GM19468 (cell line): ENCODE measurements around the gene CORO7.
"Not testable (repeated sequence)": the region's sequence is repeated elsewhere in the genome, so short reads cannot be mapped to it uniquely, and the experiment has no call there.

Source experiments
- ATAC-seq: cut with Tn5 transposase; IDR thresholded peaks from one replicate; pipeline ENCODE4 v1.9.1; 2021; ENCODE audit warnings: mild to moderate bottlenecking, moderate library complexity, moderate number of reproducible peaks; ENCODE audit not compliant: unreplicated experiment; ENCODE audit errors: extremely low read depth

Gene CORO7

GRCh38 chr16:4342866-4343744 lies 73.3 kb downstream of the CORO7 start:
- ATAC-seq: no peak

- no peak for ATAC-seq
These were observed 75.1 kb downstream of the CORO7 start for GRCh38 chr16:4341250-4341649.

DNA sequence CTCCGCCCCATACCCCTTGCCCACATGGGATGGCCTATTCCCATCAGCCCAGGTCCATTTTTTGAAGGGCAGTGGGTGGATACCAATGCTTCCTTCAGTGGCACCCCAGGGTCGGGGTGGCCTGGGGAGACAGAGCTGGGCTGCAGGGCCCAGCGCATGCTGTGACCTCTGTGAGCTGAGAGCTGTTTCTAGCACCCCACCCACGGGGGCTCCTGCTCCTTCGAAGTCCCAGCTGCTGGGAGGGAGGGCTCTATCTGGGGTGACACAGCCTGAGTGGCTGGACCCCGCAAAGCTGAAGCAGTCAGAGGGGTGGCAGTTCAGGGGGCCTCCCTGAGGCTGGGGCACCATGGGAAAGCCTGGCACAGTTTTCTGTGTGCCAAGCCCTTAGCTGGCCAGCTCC lies 76.0 kb downstream of the CORO7 start:
- ATAC-seq: no peak

GRCh38 chr16:4339909-4340308 lies 76.5 kb downstream of the CORO7 start:
- ATAC-seq: no peak

- ATAC-seq: no peak
These were observed 76.9 kb downstream of the CORO7 start for GRCh38 chr16:4339455-4339854.

DNA sequence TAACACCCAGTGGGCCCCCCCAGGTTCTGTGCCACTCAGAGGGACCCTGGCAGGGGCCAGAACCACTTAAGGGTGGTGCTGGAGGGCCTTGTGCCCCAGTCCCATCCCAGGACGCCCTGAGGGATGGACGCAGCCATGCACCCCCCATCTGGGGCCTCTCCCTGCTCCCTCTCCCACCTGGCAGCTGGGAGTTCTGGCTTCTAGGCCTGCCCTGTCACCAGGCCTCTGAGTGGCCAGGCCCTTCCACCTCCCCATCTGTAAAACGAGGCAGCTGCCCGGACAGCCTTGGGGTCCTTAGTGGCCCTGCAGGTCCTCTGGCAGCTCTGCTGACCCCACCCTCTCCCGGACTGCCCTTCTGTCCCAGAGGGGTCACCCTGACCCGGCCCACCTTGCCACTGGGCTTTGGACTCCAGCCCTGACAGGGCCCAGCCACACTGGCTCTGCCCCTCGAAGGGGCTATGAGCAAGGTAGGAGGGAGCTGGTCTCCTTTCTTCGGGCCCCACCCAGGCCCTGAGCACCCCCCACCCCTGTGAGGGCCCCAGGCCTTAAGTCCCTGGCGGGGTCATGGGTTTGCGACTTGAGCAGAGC lies 77.6 kb downstream of the CORO7 start:
- ATAC-seq: no peak

GRCh38 chr16:4338125-4338582 lies 78.2 kb downstream of the CORO7 start:
- no peak for ATAC-seq

- no peak for ATAC-seq
These were observed 78.8 kb downstream of the CORO7 start for GRCh38 chr16:4337540-4338088.

- ATAC-seq: no peak
These were observed 79.5 kb downstream of the CORO7 start for GRCh38 chr16:4336701-4337539.

DNA sequence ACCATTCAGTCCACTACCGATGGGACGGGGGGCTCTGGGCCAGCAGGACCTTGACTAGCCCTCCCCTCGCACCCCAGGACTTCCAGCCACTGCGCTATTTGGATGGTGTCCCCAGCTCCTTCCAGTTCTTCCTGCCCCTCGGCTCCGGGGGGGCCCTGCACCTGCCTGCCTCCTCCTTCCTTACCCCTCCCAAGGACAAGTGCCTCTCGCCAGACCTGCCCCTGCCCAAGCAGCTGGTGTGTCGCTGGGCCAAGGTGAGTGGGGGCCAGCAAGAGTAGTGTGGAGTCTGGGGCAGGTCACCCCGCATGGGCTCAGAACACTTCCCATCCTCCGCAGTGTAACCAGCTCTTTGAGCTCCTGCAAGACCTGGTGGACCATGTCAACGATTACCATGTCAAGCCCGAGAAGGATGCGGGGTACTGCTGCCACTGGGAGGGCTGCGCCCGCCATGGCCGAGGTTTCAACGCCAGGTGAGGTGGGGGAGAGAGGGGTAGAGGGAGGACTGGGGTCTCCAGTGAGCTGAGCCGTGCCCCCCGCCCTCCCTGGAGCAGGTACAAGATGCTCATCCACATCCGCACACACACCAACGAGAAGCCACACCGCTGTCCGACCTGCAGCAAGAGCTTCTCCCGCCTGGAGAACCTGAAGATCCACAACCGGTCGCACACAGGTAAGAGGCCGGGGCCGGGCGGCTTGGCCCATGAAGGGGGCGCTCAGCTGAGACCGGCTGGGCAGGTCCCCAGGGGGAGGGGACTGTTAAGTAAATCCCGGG lies 81.5 kb downstream of the CORO7 start:
- no peak for ATAC-seq

- not testable (repeated sequence) for ATAC-seq
These were observed 82.7 kb downstream of the CORO7 start for GRCh38 chr16:4333714-4334113.

DNA sequence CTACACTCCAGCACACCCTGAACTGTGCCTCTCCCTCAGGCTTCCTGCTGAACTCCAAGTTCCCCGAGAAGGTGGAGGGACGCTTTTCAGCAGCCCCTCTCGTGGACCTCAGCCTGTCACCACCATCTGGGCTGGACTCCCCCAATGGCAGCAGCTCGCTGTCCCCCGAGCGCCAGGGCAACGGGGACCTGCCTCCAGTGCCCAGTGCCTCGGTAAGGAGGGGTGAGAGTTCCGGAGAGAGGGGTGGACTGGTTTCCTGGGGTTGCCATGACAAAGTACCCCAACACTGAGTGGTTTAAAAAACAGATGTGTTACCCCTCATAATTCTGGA lies 83.1 kb downstream of the CORO7 start:
- no peak for ATAC-seq

DNA sequence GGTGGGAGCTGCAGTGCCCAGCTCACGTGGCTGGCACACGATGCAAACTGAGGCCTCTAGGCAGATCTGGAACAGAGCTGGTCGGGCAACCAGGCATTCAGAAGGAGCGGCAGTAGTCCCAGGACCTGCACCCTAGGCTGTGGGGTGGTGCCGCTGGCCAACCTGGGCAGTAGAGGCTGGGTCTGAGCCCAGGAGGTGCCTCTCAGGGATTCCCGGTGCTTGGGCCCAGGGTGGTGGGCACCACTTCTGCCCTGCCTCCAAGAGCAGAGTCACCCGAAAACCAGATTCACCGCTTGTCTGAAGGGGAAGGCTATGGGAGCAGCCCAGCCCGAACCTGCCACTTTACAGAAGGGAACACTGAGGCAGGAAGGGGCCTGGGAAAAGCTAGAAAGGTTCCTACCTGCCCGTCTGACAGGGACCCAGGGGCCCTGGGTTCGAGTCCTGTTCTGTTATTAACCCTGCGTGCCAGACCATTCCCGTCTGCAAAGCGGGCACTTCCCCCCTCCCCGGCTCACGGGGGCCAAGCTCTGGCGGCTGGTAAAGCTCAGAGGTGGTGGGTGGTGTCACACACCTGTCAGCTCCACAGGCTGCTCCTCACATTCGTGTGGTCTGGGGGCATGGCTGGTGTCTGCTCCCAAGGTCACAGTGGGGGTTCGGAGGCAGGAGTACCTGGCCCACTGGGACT lies 83.6 kb downstream of the CORO7 start:
- no peak for ATAC-seq

DNA sequence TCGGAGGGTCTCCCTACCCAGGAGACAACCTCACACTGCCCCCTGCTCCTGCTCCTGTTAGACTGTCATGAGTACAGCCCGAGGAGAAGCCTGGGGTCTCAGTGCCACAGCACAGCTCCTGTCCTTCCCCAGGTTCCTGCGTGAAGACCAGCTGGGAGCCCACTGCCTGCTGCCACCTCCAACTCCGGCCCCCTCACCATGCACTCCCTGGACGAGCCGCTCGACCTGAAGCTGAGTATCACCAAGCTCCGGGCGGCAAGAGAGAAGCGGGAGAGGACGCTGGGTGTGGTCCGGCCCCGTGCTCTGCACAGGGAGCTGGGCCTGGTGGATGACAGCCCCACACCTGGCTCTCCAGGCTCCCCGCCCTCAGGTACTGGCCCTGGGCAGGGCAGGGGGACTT lies 84.3 kb downstream of the CORO7 start:
- ATAC-seq: no peak

DNA sequence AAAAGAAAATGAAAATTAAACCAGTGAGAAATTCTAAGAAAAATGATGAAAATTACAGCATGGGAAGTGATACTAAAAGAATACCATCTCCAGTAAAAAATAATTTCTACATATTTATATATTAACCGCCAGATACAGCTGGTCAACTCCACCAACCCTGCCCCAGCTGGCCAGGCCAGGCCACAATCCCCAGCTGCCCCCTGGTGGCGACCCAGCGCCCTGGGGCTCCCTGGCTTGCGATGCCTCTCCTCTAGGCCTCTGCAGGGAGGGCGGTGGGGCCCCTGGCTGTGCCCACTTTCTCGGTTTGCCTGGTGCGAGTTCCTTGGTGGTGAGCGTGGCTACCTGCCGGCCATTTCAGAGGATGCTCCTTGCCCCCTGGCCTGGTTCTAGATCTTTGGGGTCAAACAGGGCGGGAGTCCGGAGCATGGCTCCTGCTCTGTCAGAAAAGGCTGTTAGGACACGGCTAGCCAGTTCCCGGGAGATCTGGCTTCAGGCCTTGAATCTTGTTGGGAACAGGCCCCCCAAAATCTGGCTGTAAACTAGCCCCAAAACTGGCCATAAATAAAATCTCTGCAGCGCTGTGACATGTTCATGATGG lies 86.0 kb downstream of the CORO7 start:
- ATAC-seq: no peak

DNA sequence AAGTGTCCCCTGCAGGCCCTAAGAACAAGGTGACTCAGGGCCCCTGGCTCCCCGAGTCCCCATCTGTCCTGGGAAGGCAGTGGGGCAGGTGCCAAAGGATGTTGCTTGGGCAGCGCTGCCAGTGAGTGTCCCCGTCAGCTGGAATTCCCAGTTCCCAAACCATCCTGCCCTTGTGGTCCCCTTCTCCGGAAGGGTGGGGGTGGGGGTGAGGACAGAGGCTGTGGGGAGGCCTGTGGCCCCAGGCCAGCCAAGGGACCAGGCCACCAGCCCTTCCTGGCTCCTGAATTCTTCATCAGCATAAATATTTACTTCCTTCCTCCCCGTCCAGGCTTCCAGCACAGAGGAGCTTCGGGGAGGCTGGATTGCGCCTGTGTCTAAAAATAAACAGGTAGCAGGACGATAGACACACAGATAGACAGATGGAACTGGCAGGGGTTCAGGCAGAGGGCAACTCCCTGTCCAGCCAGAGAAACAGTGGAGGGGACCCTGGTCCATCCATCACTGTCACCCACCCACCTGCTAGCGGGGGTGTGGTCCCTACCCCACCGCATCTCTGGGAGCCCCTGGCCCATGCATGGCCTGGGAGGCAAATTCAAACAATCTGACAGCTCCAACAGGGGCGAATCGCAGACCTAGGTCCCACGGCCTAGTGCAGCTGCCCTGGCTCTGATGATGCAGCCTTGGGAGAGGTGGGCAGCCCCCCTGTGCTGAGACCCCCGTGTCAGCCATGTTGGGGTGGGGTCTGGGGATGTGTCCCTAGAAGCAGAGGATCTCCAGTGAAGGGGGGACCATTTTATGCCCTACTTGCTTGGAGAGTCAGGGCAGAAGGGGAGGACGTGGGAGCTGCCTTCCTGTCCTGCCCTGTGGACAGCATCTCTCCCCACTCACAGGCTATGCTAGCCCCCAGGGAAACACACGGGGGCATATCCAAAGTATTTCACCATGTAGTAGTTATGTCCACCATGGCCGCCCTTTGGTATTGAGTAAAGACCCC lies 87.3 kb downstream of the CORO7 start:
- no peak for ATAC-seq

GRCh38 chr16:4328046-4328781 lies 88.2 kb downstream of the CORO7 start:
- no peak for ATAC-seq
